Right ventricle myocardium inferior (tissue), 1 donor: ENCODE results near the gene PCDH9. TPM values are rescaled to one million over a fixed set of nuclear protein-coding genes. Genes with fewer than 3 reads are reported as not detected.

Experiments used
- ATAC-seq: fragments of 200-7000 bp; cut with Tn5 transposase; one replicate; pipeline ENCODE4 v1.9.1; 2020; ENCODE audit warnings: mild to moderate bottlenecking, moderate library complexity
- DNase-seq: peaks from one replicate; pipeline ENCODE4 v3.0.0; 2021; ENCODE audit errors: missing footprints
- intact Hi-C: fragments of 100-400 bp; cut with DNase I; formaldehyde crosslinking; loops from one replicate; pipeline ENCODE4 v1.11.0; 2022
- total RNA-seq: library from RNA; stranded (reverse); fragmentation: NEBNext Ultra II Directional; extraction: Animal tissue kit (Norgen Biotek cat#: 25700); gene quantifications from one replicate; pipeline ENCODE4 v1.2.1, GENCODE V29; 2021
- donor health status: DM: no; HTN: yes; CAD: no; lungs with severe emphysema.

The PCDH9 gene
- total RNA-seq, 1 donor from 2014 or later = 9.9 TPM

DNA sequence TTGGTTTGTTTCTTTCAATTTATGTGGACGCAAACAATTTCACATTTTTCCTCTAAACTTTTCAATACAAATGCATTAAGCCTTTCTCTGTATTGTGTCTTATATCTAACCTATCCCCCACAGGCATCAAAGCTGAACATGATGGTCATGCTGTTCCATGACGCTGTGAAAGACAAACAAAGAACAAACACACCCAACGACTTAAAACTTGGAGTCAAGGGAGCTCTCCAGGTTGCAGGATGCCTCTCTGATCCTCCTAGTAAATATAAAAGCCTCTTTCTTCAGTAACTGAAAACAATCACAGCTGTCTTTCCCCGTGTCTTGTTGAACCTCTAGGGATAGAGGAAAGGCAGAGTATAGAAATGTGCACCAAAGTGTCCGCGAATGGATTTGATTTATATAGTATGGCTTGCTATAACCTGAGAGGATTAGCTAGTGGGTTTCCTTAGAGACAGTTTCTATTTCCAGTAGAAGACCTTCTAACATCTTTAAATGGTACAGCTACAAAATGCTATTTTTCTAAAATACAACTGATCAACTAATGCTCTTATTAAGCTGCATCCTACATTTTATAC lies 43.1 kb downstream of the PCDH9 start:
- DNase-seq (no peak), ATAC-seq (no peak)
- intact Hi-C loops = no loop called here

DNA sequence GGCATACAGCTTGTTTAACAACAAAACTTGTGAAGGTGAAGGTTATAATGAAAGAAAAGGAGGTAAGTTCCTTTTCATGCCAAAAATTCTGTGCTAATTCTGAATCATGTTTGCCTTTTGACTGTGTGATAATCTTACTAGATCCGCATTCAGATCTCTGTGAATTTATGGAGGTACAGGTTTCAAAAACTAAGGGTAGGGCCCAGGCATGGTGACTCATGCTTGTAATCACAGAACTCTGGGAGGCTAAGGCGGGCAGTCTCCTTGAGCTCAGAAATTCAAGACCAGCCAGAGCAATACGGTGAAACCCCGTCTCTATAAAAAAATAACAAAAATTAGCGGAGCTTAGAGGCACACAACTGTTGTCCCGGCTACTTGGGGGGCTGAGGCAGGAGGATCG lies 45.9 kb downstream of the PCDH9 start:
- DNase-seq (no peak), ATAC-seq (no peak)
- intact Hi-C loops = no loop called here

DNA sequence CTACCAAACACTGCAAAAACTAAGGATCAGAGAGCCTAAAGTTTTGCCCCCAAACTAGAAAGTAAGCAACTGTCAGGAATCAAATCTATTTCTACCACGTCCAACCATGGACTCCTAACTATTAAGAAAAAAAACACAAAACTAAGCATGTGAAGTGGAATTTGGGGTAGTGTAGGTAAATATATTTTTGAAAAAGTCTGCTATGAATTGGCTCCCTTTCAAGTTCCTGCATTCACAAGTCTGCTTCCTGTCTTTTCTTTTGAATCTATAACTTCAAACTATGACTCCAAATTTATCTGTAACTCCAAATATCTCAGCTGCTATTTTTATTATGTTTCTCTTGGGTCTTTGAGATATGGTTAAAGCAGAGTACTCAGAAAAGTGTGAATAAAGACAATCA lies 47.0 kb downstream of the PCDH9 start:
- ATAC-seq = no peak

DNA sequence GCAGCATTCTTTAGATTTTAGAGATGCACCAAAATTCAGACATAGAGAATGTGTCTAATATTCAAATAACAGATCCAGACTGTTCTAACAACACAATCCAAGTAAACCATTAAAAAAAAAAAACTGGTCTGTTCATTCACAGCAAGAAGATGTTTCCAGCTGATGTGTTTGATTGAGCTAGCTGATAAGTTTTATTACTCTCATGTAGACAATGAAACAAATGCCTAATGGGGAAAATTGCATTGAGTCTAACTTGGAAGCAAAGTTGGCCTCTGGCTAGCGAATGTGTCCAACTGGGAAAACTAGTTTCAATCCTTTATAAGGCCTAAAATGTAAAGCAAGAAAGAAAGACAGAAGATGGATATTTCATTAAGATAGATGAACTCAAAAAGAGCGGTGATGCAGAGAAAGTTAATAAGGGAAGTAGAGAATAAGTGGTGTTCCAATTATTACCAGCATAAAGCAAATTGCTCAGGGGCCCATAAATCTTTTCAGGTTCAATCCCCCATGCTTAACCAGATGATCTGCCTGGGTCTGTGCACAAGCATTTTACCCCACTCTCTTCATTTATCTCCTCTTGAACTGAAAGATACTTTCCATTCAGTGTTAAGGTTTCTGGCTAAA lies 54.2 kb downstream of the PCDH9 start:
- intact Hi-C loops = no loop called here
- no peak for DNase-seq
- no peak for ATAC-seq

More for the DNA sequence above, 47.0 kb downstream of the PCDH9 start:
- intact Hi-C loops = no loop called here
- no peak for DNase-seq

DNA sequence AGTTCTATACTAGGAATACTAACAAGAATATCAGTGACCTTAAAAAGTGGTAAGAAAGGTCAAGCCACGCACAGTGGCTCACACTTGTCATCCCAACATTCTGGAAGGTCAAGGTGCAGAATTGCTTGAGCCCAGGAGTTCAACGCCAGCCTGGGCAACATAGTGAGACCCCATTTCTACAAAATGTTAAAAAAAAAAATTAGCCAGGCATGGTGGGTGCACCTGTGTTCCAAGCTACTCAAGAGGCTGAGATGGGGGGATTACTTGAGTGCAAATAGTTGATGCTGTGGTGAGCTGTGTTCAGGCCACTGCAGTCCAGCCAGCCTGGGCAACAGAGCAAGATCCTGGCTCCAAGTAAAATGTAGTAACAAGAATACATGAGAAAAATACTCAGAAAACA lies 61.8 kb downstream of the PCDH9 start:
- no peak for DNase-seq
- intact Hi-C loops = no loop called here
- ATAC-seq = no peak

DNA sequence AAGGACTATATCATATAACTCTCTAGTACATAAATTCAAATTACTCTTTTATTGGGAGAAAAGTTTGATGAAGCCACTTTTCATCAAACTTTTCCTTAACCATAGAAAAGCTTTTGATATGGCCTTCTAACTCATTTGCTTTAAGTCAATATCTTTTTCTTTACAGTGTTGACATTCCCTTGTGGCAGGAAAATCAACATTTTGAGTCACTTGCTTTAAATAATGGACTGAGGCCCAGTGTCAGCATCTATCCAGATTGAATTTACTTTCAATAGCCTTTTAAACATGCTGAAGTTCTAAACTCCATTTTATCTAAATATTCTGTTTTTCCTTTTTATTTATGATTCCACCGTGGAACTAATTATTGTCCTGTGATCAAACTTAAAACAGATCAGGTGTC lies 62.7 kb downstream of the PCDH9 start:
- DNase-seq (no peak), ATAC-seq (no peak)
- intact Hi-C loops = no loop called here

DNA sequence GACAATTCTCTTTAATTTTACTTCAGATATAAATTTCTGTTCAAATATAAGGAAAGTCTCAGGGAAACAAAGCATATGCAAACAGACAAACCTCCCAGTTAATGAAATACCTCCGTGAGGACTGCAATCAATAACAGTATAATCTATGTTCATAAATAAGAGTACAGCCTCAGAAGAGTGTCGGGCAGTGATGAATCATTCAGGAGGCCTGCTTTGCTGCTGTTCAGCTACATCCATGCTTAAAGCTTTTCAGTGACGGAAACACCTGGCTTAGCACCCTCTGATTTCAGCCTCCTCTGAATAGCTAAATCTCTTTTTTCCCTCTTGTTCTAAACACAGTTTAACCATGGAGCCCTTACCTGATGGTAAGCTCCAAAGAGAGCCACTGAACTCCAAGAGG lies 69.0 kb downstream of the PCDH9 start:
- no peak for ATAC-seq
- DNase-seq = no peak
- intact Hi-C loops = no loop called here

DNA sequence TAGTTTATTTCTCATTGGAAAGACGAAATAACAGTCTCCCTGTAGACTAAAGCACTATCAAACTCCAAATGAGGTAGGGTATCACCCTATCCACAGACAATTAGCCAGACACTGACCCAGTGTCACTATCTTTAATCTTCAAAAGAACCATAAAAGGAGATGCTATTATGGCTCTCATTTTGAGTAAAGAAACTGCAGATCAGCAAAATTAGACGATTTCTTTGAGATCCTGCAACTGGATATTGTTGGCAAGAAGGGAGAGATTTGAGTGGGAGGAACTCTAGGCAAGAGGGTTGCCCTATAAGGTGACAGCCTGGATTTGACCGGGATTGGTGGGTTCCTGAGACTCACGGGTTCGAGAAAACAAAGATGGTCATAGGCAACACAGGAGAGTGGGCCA lies 71.2 kb downstream of the PCDH9 start:
- intact Hi-C loops = no loop called here
- ATAC-seq (no peak), DNase-seq (no peak)

DNA sequence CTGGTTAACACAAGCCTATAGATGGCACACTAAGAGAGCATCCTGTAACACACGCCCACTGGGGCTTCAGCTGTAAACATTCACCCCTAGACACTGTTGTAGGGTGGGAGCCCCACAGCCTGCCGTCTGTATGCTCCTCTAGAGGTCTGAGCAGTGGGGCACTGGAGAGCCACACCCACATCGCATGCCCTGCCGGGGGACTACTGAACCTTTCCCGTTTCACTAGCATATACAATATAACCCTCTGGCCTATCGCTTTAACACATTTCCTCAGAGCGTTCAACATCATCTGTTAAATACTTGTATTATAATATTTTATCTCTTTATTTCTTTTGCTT lies 73.4 kb downstream of the PCDH9 start:
- ATAC-seq = no peak
- DNase-seq = no peak
- intact Hi-C loops = no loop called here

DNA sequence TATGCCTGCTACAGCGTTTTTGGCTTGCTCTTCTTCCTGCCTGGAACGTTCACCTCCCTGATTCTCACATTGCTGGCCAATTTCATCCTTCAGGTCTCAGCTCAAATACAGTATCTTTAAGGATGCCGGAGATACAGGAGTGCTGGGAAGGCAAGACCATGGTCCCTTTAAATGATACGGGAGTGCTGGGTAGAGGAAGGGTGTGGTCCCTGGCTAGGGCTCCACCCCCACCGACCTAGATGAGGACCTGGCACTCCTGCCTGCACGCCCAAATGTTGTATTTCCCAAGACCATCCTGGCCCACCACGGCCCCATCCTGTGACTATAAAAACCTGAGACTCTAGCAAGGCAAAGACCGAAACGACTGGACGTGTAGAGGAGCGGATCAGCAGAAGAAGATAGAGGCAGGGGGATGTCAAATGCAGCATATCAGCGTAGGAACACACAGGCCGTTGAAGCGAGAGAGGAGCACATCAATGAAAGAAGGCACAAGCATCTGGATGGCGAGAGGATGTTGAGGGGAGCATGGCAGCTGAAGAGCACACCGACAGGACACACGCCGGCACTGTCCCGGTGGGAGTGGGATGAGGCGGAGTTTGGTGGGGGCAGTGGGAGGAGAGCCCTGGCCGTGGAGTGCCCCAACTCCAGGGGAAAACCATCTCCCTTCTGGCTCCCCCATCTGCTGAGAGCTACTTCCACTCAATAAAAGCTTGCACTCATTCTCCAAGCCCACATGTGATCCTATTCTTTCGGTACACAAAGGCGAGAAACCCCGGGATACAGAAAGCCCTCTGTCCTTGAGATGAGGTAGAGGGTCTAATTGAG lies 74.0 kb downstream of the PCDH9 start:
- DNase-seq = no peak
- ATAC-seq = no peak
- intact Hi-C loops = no loop called here

DNA sequence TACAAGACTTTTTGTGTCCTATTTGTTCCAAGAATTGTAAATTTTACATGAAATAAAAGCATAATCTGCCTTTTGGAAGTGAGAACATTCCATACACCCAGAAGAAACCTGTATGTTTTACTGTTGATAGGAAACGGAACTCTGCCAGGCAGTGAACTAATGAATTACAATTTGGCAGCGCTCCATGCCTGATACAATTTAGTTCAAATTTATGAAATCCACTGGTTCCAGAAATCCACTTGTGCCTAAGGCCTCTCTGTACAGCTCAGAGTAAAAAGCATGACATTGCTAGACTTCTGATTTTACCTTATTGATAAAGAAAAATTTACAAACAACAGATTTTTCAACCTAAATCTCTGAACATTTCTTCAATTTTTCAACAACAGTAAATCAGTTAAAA lies 78.1 kb downstream of the PCDH9 start:
- intact Hi-C loops = no loop called here
- DNase-seq = no peak
- ATAC-seq = no peak

DNA sequence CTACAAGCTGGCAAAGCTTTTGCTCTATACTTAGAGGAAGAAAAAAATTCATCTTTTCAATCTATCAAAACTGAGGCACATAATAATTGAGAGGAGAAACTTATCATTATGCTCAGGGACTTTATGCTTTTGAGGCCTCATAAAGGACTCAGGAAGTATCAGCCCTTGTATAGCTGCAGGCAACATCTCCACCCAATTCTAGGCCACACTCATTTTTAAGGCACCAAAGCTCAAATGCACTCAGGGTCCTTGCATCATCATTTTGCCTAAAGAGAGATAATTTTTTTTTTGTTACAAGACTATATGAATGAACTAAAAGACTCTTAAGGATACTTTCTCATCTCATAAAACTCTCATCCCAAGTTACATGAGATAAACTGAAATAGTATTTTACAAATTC lies 78.5 kb downstream of the PCDH9 start:
- ATAC-seq = no peak
- intact Hi-C loops = no loop called here
- DNase-seq = no peak

DNA sequence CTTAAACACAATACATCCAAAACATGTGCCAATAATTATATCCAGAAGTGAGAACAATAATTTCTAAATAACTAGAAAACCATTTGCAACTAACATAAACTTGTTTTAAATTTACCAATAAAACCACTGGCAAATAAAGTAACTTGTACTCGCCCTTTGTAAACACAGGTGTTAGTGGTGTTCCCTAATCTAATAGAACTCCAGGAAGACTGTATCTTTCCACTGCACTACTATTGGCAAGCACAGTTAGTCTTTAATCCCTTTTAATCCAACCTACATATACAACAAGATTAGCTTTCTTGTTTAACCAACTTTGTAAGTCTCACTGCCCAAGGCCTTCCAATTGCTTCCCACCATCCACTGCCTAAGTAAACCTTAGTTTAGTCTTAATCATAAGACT lies 79.5 kb downstream of the PCDH9 start:
- DNase-seq (no peak), ATAC-seq (no peak)
- intact Hi-C loops = no loop called here

DNA sequence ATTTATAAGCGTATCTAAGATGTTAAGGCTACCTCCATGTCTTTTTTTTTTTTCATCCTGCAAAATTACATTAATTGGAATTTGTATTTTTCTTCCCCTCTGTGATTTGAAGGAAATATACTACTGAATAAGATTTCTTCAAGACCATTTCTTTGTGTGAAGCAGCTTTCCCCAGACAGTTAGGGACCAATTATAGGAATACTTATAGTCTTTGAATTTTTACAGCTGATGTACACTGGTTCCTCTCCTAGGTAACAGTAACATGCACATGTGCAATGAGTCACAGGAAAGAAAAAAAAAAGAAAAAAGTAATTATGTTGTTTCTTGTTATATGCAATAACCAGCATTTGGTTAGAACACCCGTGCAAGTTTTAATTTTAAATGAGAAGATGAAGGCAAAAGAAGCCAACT lies 82.0 kb downstream of the PCDH9 start:
- ATAC-seq (no peak), DNase-seq (no peak)
- intact Hi-C loops = loop anchor here (5.0 kb wide), 2 partner anchors 56 to 74 kb away; no protein-coding TSS in a partner anchor

DNA sequence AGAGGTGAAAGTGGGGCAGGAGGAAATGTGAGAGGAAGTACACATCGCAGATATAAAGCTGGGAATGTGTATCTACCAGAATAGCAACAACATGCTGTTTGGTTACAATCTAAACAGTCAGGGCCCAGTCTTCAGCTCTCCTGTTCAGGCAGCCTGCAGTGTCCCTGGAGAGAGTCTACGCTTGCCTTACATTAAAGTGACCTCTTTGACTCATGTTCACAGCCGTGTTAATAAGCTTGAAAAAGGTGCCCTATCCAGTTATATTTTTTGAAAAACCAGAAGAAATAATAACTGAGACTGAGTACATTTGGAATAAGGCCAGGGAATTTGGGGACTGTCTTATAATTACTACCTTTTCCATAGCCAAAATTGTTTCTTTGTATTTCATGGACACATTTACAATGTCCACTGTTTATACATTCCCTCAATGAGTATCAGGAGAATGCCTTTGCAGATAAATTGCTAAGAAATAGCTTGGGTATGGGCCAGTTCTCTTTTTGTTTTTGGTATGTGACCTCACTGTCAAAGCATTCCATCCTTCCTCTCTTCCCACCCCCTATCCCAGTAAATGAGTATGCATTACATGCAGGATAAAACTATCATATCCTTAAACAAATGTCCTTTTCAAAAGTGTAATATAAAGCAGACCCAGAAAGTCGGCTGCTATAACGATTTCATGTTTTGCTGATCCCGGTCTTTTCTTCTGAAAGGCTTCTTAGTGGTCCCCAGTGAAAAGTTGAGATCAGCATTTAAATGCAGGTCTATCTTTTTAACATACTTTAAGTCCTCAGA lies 82.6 kb downstream of the PCDH9 start:
- ATAC-seq = peak; percentile 89
- intact Hi-C loops = loop anchor here (5.0 kb wide), 2 partner anchors 55 to 75 kb away; no protein-coding TSS in a partner anchor
- DNase-seq = no peak

DNA sequence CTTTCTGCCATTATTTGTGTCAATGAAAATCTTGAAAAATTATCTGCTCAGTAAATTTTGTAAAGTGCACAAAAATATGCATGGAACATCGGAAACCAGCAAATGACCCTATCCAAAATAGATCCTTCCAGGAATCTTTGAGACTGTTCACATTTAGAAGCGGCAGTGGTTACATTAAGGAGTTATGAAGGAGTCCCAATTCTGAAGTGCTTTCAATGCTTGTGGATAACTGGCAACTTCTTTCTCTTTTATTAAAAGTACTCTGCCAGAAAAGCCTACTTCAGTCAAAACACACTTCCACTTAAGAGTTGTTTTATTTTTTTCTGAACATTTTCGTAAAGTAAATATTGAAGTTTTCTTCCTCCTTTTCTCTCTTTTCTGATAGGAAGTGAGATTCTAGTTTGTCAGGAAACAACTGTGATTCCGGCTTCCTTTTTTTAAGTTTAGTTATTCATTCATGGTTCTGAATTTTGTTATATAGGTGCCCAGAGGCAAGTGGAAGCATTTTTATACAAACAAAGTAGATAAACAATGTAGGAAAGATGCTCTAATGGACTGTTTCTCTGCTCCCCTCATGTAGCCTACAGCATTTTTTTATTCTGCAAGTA lies 83.5 kb downstream of the PCDH9 start:
- ATAC-seq = no peak
- intact Hi-C loops = loop anchor here (5.0 kb wide), 2 partner anchors 54 to 76 kb away; no protein-coding TSS in a partner anchor

DNA sequence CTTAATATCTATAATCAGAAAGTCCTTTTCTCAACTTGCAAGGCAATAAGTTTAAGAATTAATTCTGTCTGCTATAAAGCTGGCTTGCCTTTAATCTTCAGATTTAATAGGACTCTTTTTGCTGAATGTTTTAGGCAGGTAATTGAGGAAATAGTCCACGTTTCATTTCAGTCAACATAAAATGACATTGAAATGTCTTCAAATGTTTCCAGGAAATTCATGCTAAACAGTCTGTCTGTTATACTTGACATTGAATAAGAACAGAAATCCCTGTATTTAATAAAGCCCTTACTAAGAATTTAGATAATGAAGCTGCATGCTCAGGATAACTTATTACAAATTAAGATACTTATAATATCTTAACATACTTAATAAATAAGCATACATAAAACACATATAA lies 84.2 kb downstream of the PCDH9 start:
- DNase-seq (no peak), ATAC-seq (no peak)
- intact Hi-C loops = loop anchor here (5.0 kb wide), 2 partner anchors 54 to 76 kb away; no protein-coding TSS in a partner anchor

More for the DNA sequence above, 83.5 kb downstream of the PCDH9 start:
- no peak for DNase-seq

DNA sequence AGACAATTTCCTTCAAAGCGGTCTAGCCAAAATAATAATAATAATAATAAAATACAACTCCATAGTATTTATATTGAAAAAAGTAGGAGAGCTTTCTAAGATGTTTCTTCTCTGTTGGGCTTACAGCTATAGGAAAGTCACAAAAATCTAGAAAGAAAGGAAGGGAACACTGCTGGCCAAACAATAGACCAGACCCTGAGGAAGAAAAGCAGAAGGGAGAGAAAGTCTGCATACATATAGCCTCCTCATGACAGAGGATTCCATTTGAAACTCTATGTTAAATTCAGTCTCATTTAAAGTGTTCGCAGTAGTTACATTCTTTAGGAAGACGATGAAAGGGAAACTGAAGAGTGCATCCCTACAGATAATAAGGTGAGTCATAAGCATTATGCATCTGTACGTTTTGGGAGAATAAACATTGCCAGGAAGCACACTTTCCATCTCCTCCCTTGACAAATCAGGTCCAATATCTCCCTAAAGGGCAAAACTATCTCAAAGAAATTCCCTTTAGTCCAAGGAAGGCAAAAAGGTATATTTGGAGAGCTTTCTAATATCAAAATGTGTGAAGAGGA lies 86.5 kb downstream of the PCDH9 start:
- ATAC-seq (no peak), DNase-seq (no peak)
- intact Hi-C loops = no loop called here

DNA sequence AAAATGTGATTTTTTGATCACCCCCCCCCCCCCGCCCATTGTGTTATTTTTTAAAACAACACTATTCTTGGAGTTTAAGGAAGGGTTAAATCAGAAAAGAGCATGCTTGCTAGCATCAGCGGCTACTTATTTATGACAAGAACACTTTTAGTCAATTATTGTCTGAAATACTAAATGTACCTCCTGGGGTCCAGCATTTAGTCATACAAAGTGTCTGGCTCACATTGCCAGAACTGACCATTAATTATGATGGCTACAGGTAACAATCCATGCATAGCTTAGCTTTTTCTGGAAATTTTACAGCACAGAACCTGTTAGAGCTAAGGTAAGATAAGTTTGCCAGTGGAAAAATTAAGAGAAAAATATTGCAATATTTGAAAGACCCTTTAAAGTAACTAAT lies 90.1 kb downstream of the PCDH9 start:
- ATAC-seq = no peak
- no peak for DNase-seq
- intact Hi-C loops = no loop called here
